GM10266 (cell line): ENCODE data around the gene POPDC2.

ENCODE experiments used
- DNase-seq: peaks from one replicate; pipeline ENCODE4 v3.0.0; 2012; ENCODE audit errors: extremely low spot score
- TF ChIP-seq, protein P1 (sequence below): IDR thresholded peaks from 2 replicates; pipeline ENCODE4 v1.5.1; 2012; ENCODE audit warnings: mild to moderate bottlenecking, low read depth; ENCODE audit not compliant: control insufficient read depth, insufficient read depth; ENCODE audit errors: missing control alignments

POPDC2 gene

DNA sequence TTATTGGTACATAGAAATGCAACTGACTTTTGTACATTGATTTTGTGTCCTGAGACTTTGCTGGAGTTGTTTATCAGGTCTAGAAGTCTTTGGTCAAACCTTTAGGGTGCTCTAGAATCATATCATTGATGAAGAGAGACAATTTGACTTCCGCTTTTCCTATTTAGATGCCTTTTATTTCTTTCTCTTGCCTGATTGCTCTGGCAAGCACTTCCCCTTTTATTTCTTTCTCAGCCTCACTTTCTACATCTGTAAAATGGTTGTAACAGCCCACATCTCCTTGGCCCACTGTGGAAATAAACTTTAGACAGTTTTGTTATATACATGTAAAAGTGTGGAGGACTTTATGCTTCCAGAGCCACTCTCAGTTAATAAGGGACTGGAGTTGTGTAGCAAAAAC lies 48.7 kb downstream of the POPDC2 start:
- DNase-seq, result no peak
- TF ChIP-seq, protein P1, sequence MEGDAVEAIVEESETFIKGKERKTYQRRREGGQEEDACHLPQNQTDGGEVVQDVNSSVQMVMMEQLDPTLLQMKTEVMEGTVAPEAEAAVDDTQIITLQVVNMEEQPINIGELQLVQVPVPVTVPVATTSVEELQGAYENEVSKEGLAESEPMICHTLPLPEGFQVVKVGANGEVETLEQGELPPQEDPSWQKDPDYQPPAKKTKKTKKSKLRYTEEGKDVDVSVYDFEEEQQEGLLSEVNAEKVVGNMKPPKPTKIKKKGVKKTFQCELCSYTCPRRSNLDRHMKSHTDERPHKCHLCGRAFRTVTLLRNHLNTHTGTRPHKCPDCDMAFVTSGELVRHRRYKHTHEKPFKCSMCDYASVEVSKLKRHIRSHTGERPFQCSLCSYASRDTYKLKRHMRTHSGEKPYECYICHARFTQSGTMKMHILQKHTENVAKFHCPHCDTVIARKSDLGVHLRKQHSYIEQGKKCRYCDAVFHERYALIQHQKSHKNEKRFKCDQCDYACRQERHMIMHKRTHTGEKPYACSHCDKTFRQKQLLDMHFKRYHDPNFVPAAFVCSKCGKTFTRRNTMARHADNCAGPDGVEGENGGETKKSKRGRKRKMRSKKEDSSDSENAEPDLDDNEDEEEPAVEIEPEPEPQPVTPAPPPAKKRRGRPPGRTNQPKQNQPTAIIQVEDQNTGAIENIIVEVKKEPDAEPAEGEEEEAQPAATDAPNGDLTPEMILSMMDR, result no peak

DNA sequence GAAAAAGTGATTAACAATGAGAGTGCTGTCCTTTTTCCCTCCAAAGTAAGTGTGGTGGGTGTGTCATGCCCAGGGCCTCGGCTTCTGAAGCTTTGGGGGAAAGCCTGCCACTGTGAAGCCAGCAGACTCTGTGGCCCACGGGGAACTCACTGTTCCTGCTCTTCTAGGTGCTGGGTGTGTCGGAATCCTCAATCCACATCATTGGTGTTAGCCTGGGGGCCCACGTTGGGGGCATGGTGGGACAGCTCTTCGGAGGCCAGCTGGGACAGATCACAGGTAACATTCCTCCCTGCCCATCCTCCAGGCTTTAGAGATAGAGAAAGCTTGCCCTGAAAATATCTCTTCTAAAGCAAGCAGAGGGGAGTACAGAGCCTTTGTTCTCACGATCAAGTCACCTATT lies 51.1 kb downstream of the POPDC2 start:
- no peak for DNase-seq
- TF ChIP-seq, protein P1, result no peak

DNA sequence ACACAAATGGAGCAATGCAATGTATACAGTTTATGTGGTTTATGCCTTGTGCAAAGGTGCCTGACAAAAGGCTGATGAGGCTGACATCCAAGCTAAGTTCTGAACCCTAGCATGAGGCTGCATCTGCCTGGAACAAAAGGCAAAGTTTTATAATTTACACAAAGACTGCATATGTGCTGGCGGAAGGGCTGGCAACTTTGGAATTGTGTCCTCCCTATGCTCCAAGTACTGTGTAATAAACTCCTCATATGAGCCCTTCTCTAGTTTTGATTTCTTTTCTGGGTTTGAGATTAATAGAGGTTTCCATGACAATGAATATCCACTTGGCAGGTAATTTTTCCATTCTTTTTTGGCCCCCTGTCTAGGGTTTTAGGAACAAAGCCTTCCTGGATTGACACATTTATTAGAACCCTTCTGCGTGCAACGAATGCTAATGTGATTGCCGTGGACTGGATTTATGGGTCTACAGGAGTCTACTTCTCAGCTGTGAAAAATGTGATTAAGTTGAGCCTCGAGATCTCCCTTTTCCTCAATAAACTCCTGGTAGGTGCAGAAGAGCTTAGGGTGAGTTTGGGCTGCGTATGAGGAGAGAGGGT lies 51.9 kb downstream of the POPDC2 start:
- no peak for DNase-seq
- TF ChIP-seq, protein P1, result no peak

- TF ChIP-seq, protein P1, result no peak
- no peak for DNase-seq
These were observed 55.5 kb downstream of the POPDC2 start for GRCh38 chr3:119604878-119605277.

GRCh38 chr3:119602676-119603075 lies 57.7 kb downstream of the POPDC2 start:
- TF ChIP-seq, protein P1, result no peak
- DNase-seq, result no peak

GRCh38 chr3:119601154-119601553 lies 59.2 kb downstream of the POPDC2 start:
- no peak for DNase-seq
- TF ChIP-seq, protein P1, result no peak

- DNase-seq, result peak; percentile 57
- TF ChIP-seq, protein P1, result peak; percentile 93
These were observed 59.7 kb downstream of the POPDC2 start for GRCh38 chr3:119600732-119601131.
